Neutrophil (primary cell): ENCODE results near the gene NMNAT2.
"Not testable (repeated sequence)": the region's sequence is repeated elsewhere in the genome, so short reads cannot be mapped to it uniquely, and the experiment has no call there.

Source experiments
- H3K27ac ChIP-seq: fragments of 200-600 bp; sonication (generic); 2 replicates; pipeline ENCODE4 v1.5.1; 2016; ENCODE audit warnings: mild to moderate bottlenecking, moderate library complexity
- H3K27me3 ChIP-seq: fragments of 200-600 bp; sonication (generic); 2 replicates; pipeline ENCODE4 v1.6.0; 2016; ENCODE audit warnings: mild to moderate bottlenecking
- H3K36me3 ChIP-seq: fragments of 200-600 bp; sonication (generic); 2 replicates; pipeline ENCODE4 v1.5.1; 2017
- H3K4me1 ChIP-seq, 2 experiments: fragments of 200-600 bp in 1 of 2; sonication (generic) in 1 of 2; 1 replicate in 1 of 2; 2 replicates in 1 of 2; pipeline versions ENCODE4 v1.5.1 to v1.6.1; 2013 to 2016; ENCODE audit warnings: low read depth in 1 of 2, low read length in 1 of 2, mild to moderate bottlenecking in 1 of 2, moderate library complexity in 1 of 2; ENCODE audit not compliant: control insufficient read depth in 1 of 2, insufficient read depth in 1 of 2
- H3K4me3 ChIP-seq, 2 experiments: fragments of 200-600 bp in 1 of 2; sonication (generic) in 1 of 2; 1 replicate in 1 of 2; 2 replicates in 1 of 2; pipeline ENCODE4 v1.5.1; 2013 to 2016; ENCODE audit warnings: low read depth in 1 of 2, low read length in 1 of 2, mild to moderate bottlenecking in 1 of 2, moderate library complexity in 1 of 2
- H3K9me3 ChIP-seq: fragments of 200-600 bp; sonication (generic); 2 replicates; pipeline ENCODE4 v1.5.1; 2016
- CTCF ChIP-seq: fragments of 200-600 bp; sonication (generic); IDR thresholded peaks from 2 replicates; pipeline ENCODE4 v1.5.1; 2016; ENCODE audit warnings: antibody characterized with exemption

Gene NMNAT2

DNA sequence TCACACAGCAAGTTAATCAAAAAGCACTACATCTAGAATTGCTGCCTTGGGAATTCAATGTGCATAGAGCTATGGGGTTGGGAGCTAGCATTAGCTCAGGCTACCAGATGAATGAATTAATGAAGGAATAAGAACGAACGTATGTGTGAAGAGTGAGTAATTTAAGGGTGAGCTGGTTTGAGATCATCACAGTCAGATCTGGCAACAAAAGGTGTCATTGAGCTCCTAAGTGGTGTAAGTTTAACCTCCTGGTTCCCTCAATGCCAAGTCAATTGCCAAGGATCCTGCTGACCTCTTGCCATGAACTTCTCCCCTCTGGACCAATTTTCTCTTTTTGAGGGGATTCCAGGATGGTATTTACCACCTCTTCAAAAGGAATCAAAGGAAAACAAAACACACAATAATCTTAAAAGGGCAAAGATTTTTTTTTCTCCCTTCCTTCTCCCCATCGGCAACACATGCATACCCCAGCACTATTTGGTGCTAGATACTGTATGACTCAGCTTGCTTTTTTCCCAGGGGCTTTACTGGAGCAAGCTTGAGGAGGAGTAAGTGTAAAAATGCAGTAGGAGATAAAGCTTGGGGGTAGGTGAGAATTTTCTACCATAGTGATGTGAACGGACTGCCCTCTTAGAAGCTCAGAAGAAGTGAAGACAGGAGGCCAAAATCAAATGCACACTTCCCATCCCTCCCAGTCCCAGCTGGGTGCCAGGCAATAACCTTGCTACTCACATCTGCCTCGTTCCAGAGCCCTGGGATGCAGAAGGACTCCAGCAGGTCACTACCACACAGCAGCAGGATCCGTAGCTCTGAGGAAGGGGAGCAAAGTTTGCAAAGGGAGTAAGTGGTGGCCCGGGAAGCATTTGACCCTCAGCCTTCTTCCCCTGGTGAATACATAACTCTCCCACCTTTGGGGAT lies 140.1 kb downstream of the NMNAT2 start:
- TF ChIP-seq CTCF, result no peak
- H3K36me3 ChIP-seq, result no peaks in the 10 kb centered on the region
- no peaks in the 10 kb centered on the region for H3K27me3 ChIP-seq
- H3K9me3 ChIP-seq, result no peaks in the 10 kb centered on the region
- no peak overlapping the region for H3K4me3 ChIP-seq
- peaks cover 37 to 40% of the 10 kb centered on the region in 2 experiments for H3K4me1 ChIP-seq
- peak overlapping the region; percentile 89 for H3K27ac ChIP-seq

DNA sequence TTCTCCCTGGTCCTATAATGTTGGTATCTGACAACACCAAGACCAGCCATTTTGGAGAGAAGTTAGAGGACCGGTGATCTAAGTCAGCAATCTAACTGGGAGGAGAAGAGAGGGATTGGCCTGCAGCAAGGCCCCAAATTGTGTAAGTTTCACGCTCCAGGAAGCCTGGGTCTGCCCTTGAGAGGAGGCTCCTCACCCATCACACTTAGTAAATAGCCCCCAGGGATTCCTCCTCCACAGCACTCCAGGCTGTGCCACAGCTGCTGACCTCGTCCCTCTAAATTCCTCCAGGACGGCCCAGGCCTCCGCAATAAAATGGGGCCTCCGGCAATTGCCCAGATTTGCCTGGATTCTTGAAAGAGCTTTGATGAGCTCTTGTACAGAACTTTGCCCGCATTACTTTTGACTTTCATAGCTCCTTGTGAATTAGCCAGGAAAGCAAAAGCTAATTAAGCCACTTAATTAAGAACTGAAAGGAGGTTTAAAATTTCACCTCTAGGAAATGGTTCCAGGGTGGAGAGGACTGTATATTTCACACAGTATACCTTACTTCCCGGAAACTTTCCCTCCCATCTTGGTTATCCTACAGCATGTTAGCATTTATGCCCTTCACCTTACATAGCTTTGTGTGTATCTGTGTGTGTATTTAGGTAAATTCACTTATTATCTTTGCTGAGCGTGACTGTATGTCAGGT lies 141.6 kb downstream of the NMNAT2 start:
- TF ChIP-seq CTCF, result no peak
- Histone ChIP-seq H3K4me1 (peaks cover 34% of the 10 kb centered on the region in 2 experiments), H3K4me3 (no peak overlapping the region), H3K27ac (no peak overlapping the region), H3K36me3 (no peaks in the 10 kb centered on the region), H3K9me3 (no peaks in the 10 kb centered on the region), H3K27me3 (no peaks in the 10 kb centered on the region)

- H3K27me3 ChIP-seq, result no peaks in the 10 kb centered on the region
- TF ChIP-seq CTCF, result no peak
- H3K4me3 ChIP-seq, result no peak overlapping the region
- no peak overlapping the region for H3K27ac ChIP-seq
- H3K36me3 ChIP-seq, result no peaks in the 10 kb centered on the region
- peaks cover 22% of the 10 kb centered on the region in 2 experiments for H3K4me1 ChIP-seq
- no peaks in the 10 kb centered on the region for H3K9me3 ChIP-seq
Measured at GRCh38 chr1:183275322-183275721, 142.9 kb downstream of the NMNAT2 start.

GRCh38 chr1:183274836-183275235 lies 143.3 kb downstream of the NMNAT2 start:
- Histone ChIP-seq H3K4me1 (peaks cover 17 to 18% of the 10 kb centered on the region in 2 experiments), H3K9me3 (no peaks in the 10 kb centered on the region)

GRCh38 chr1:183273984-183274383 lies 144.2 kb downstream of the NMNAT2 start:
- H3K36me3 ChIP-seq, H3K27me3 ChIP-seq, H3K4me1 ChIP-seq, H3K9me3 ChIP-seq, H3K27ac ChIP-seq, H3K4me3 ChIP-seq: not testable (repeated sequence)

More at GRCh38 chr1:183274836-183275235, 143.3 kb downstream of the NMNAT2 start:
- no peak overlapping the region for H3K4me3 ChIP-seq
- no peaks in the 10 kb centered on the region for H3K36me3 ChIP-seq
- H3K27me3 ChIP-seq, result no peaks in the 10 kb centered on the region
- no peak overlapping the region for H3K27ac ChIP-seq
- TF ChIP-seq CTCF, result no peak

DNA sequence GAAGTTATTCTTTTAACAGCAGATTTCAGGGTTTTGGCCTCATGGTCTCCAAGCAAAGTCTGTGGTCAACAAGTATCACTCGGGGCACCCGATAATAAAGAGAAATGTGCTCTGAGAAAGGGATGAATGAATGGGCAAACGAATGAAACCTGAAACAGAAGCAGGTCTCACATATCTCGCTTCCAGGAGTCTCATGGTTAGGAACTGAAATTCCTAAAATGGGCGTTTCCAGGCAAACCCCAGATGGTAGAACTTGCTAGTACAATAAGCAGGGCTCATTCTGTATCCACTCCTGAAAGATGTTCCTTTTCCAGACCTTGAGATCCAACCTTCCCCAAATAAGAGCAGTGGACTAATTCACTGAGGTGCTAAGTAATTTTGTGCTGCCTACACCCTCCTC lies 144.9 kb downstream of the NMNAT2 start:
- H3K36me3 ChIP-seq, result no peaks in the 10 kb centered on the region
- TF ChIP-seq CTCF, result no peak
- no peak overlapping the region for H3K4me3 ChIP-seq
- no peaks in the 10 kb centered on the region for H3K27me3 ChIP-seq
- H3K9me3 ChIP-seq, result no peaks in the 10 kb centered on the region
- no peak overlapping the region for H3K27ac ChIP-seq
- H3K4me1 ChIP-seq, result peaks cover 2% of the 10 kb centered on the region in 2 experiments
